Astrocyte (in vitro differentiated cells and primary cell): ENCODE data around the gene NPM3.

Experiments
- EZH2 ChIP-seq: IDR thresholded peaks from 2 replicates; pipeline ENCODE4 v1.6.1; 2012; ENCODE audit warnings: mild to moderate bottlenecking, low read length, inconsistent platforms; ENCODE audit not compliant: insufficient read depth
- TF ChIP-seq, protein P1 (sequence below): IDR thresholded peaks from 2 replicates; pipeline ENCODE4 v1.5.1; 2011; ENCODE audit warnings: low read depth, mild to moderate bottlenecking, inconsistent platforms, low read length, moderate library complexity; ENCODE audit not compliant: insufficient read depth

DNA sequence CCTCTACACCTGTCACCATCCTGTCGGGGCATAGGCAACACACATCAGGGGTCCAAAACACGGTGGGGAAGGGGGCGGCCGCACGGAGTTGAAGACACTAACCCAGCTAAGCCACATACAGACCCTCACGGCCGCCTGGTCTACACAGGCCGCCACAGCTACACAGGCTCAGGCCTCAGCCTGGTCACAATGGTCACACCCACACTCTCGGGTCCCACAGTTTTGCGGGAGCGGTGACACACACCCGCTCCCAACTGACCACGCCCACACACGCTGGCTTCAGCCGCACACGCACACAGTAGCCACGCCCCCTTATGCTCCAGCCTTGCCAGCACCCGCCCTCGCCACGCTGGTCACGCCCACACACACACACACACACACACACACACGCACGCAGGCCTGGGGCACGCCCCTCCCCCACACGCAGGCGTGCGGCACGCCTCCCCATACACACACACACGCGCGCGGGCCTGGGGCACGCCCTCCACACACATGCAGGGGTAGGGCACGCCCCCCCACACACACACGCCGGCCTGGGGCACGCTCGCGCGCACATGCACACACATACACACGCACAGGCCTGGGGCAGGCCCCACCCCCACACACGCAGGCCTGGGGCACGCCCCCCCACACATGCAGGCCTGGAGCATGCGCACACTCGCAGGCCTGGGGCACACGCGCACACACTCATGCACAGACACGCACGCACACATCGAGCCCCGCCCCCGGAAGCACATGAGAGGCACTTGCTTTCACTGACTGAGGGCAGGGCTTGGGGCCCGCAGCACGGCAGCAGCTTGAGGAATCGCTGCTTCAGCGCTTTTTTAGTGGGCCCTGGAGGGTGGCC lies 47.3 kb upstream of the NPM3 start:
- TF ChIP-seq, protein P1, sequence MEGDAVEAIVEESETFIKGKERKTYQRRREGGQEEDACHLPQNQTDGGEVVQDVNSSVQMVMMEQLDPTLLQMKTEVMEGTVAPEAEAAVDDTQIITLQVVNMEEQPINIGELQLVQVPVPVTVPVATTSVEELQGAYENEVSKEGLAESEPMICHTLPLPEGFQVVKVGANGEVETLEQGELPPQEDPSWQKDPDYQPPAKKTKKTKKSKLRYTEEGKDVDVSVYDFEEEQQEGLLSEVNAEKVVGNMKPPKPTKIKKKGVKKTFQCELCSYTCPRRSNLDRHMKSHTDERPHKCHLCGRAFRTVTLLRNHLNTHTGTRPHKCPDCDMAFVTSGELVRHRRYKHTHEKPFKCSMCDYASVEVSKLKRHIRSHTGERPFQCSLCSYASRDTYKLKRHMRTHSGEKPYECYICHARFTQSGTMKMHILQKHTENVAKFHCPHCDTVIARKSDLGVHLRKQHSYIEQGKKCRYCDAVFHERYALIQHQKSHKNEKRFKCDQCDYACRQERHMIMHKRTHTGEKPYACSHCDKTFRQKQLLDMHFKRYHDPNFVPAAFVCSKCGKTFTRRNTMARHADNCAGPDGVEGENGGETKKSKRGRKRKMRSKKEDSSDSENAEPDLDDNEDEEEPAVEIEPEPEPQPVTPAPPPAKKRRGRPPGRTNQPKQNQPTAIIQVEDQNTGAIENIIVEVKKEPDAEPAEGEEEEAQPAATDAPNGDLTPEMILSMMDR = no peak
- TF ChIP-seq EZH2 = no peak
